ENCODE results near the gene BEX3. TPM values are rescaled to one million over a fixed set of nuclear protein-coding genes. Genes with fewer than 3 reads are reported as not detected.
"Not testable (repeated sequence)": the region's sequence is repeated elsewhere in the genome, so short reads cannot be mapped to it uniquely, and the experiment has no call there.

Gene BEX3
- total RNA-seq, 1 experiment from 2014 or later = 367 TPM

- CTCF ChIA-PET = interaction anchor here (0.7 kb wide), 1 partner anchor 22 kb away, joined by 3 read pairs; no protein-coding TSS in a partner anchor
Measured at GRCh38 chrX:103405009-103405333, 28.6 kb downstream of the BEX3 start.

GRCh38 chrX:103406256-103406655, 29.9 kb downstream of the BEX3 start:
- no peak overlapping the region for H3K27ac Mint-ChIP-seq (ENCODE audit: unreplicated experiment)
- peaks cover 18% of the 10 kb centered on the region for H3K36me3 Mint-ChIP-seq (ENCODE audit: insufficient read depth, unreplicated experiment)
- intact Hi-C loops (cut with micrococcal nuclease; ENCODE audit: unreplicated experiment) = no loop called here
- ChIA-PET POLR2A (interaction anchor here (0.5 kb wide), 1 partner anchor 49 kb away, joined by 5 read pairs; no protein-coding TSS in a partner anchor), CTCF (no interaction called here)
- Histone ChIP-seq H3K27me3 (replicated peaks; ENCODE audit: control insufficient read depth, insufficient read depth, low read length) (no peaks in the 10 kb centered on the region), H3K9me3 (no peaks in the 10 kb centered on the region), H3K4me1 (no peaks in the 10 kb centered on the region), H3K36me3 (ENCODE audit: control insufficient read depth, insufficient read depth, low read length) (no peaks in the 10 kb centered on the region), H3K4me3 (ENCODE audit: low read depth, low read length) (no peak overlapping the region)
- no peak for TF ChIP-seq CTCF (IDR thresholded peaks at IDR 0.05; ENCODE audit: insufficient read depth in 1 of 2, low read depth in 1 of 2, low read length in 1 of 2, severe bottlenecking in 1 of 2, unreplicated experiment in 1 of 2)
- no peaks in the 10 kb centered on the region for H3K9me3 Mint-ChIP-seq (ENCODE audit: unreplicated experiment)
- DNase-seq = no peak
- H3K4me3 Mint-ChIP-seq (ENCODE audit: unreplicated experiment) = peak overlapping the region; percentile 78
- no TSS peak for BruUV-seq (replicated peaks)
- peaks cover 13% of the 10 kb centered on the region for H3K4me1 Mint-ChIP-seq (ENCODE audit: low read depth, unreplicated experiment)
- H3K27me3 Mint-ChIP-seq (ENCODE audit: insufficient read depth, unreplicated experiment) = no peaks in the 10 kb centered on the region

More at GRCh38 chrX:103405009-103405333, 28.6 kb downstream of the BEX3 start:
- TF ChIP-seq CTCF (IDR thresholded peaks at IDR 0.05; ENCODE audit: insufficient read depth in 1 of 2, low read depth in 1 of 2, low read length in 1 of 2, severe bottlenecking in 1 of 2, unreplicated experiment in 1 of 2) = no peak
- Mint-ChIP-seq H3K27ac (ENCODE audit: unreplicated experiment) (peak overlapping the region; percentile 97), H3K9me3 (ENCODE audit: unreplicated experiment) (no peaks in the 10 kb centered on the region), H3K4me3 (ENCODE audit: unreplicated experiment) (peak overlapping the region; percentile 78), H3K4me1 (ENCODE audit: low read depth, unreplicated experiment) (peaks cover 7% of the 10 kb centered on the region), H3K36me3 (ENCODE audit: insufficient read depth, unreplicated experiment) (peaks cover 13% of the 10 kb centered on the region), H3K27me3 (ENCODE audit: insufficient read depth, unreplicated experiment) (no peaks in the 10 kb centered on the region)
- Histone ChIP-seq H3K36me3 (ENCODE audit: control insufficient read depth, insufficient read depth, low read length) (no peaks in the 10 kb centered on the region), H3K4me3 (ENCODE audit: low read depth, low read length) (peak overlapping the region; percentile 58), H3K9me3 (no peaks in the 10 kb centered on the region), H3K4me1 (no peaks in the 10 kb centered on the region), H3K27me3 (replicated peaks; ENCODE audit: control insufficient read depth, insufficient read depth, low read length) (no peaks in the 10 kb centered on the region)
- intact Hi-C loops (cut with micrococcal nuclease; ENCODE audit: unreplicated experiment) = no loop called here
- DNase-seq = no peak
- POLR2A ChIA-PET = interaction anchor here (1.2 kb wide), 1 partner anchor 20 kb away, joined by 3 read pairs; no protein-coding TSS in a partner anchor
- TSS peak; percentile 83 for BruUV-seq (replicated peaks)

GRCh38 chrX:103407776-103408175, 31.4 kb downstream of the BEX3 start:
- no peaks in the 10 kb centered on the region for H3K9me3 Mint-ChIP-seq (ENCODE audit: unreplicated experiment)
- BruUV-seq (replicated peaks) = no TSS peak
- no peaks in the 10 kb centered on the region for H3K4me1 ChIP-seq
- DNase-seq = no peak
- H3K4me3 ChIP-seq (ENCODE audit: low read depth, low read length) = no peak overlapping the region
- ChIA-PET POLR2A (no interaction called here), CTCF (no interaction called here)
- H3K27me3 Mint-ChIP-seq (ENCODE audit: insufficient read depth, unreplicated experiment) = no peaks in the 10 kb centered on the region
- no peak overlapping the region for H3K27ac Mint-ChIP-seq (ENCODE audit: unreplicated experiment)
- no peaks in the 10 kb centered on the region for H3K9me3 ChIP-seq
- H3K36me3 Mint-ChIP-seq (ENCODE audit: insufficient read depth, unreplicated experiment) = peaks cover 18% of the 10 kb centered on the region
- intact Hi-C loops (cut with micrococcal nuclease; ENCODE audit: unreplicated experiment) = no loop called here
- no peak overlapping the region for H3K4me3 Mint-ChIP-seq (ENCODE audit: unreplicated experiment)
- no peaks in the 10 kb centered on the region for H3K36me3 ChIP-seq (ENCODE audit: control insufficient read depth, insufficient read depth, low read length)
- no peaks in the 10 kb centered on the region for H3K27me3 ChIP-seq (replicated peaks; ENCODE audit: control insufficient read depth, insufficient read depth, low read length)
- H3K4me1 Mint-ChIP-seq (ENCODE audit: low read depth, unreplicated experiment) = peaks cover 13% of the 10 kb centered on the region
- no peak for TF ChIP-seq CTCF (IDR thresholded peaks at IDR 0.05; ENCODE audit: insufficient read depth in 1 of 2, low read depth in 1 of 2, low read length in 1 of 2, severe bottlenecking in 1 of 2, unreplicated experiment in 1 of 2)

GRCh38 chrX:103411721-103412120, 35.4 kb downstream of the BEX3 start:
- H3K4me1 ChIP-seq; H3K27ac Mint-ChIP-seq (ENCODE audit: unreplicated experiment); H3K27me3 ChIP-seq (replicated peaks; ENCODE audit: control insufficient read depth, insufficient read depth, low read length); H3K36me3 ChIP-seq (ENCODE audit: control insufficient read depth, insufficient read depth, low read length); H3K4me3 Mint-ChIP-seq (ENCODE audit: unreplicated experiment); POLR2A ChIA-PET; H3K4me3 ChIP-seq (ENCODE audit: low read depth, low read length); intact Hi-C loops (cut with micrococcal nuclease; ENCODE audit: unreplicated experiment); H3K9me3 Mint-ChIP-seq (ENCODE audit: unreplicated experiment); H3K4me1 Mint-ChIP-seq (ENCODE audit: low read depth, unreplicated experiment); BruUV-seq (replicated peaks); H3K27me3 Mint-ChIP-seq (ENCODE audit: insufficient read depth, unreplicated experiment); CTCF ChIA-PET; DNase-seq; H3K9me3 ChIP-seq: not testable (repeated sequence)
- H3K36me3 Mint-ChIP-seq (ENCODE audit: insufficient read depth, unreplicated experiment) = peaks cover 11% of the 10 kb centered on the region
